AG10803 (cell line): ENCODE data around the gene NEGR1.

Source experiments
- DNase-seq: peaks from one replicate; pipeline ENCODE4 v3.0.0; 2010; ENCODE audit warnings: low read depth
- H3K4me3 ChIP-seq: 2 replicates; pipeline ENCODE4 v1.5.1; 2011; ENCODE audit warnings: mild to moderate bottlenecking, low read length, control low read depth
- TF ChIP-seq, protein P1 (sequence below): conservative IDR thresholded peaks from 2 replicates; pipeline ENCODE4 v1.5.1; 2011; ENCODE audit warnings: mild to moderate bottlenecking, low read length, control low read depth, inconsistent platforms

The NEGR1 gene

DNA sequence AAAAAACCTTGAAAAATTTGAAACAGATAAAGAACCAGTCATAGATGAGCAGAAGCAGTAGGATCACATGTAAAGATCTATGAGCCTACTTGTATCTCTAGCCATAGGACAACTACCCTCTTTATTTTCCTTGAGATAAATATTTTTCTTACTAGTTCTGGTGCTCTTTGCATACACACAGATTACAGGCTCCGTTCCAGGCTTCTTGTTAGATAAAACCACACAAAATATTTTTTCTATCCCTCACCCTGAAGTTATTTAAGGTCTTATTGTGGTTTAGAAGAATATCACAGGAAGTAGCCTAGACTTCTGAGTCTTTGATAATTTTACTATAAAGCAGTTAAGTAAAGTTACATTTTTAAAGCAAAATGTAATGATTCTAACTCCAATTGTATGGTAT, 512.2 kb downstream of the NEGR1 start:
- TF ChIP-seq, protein P1, sequence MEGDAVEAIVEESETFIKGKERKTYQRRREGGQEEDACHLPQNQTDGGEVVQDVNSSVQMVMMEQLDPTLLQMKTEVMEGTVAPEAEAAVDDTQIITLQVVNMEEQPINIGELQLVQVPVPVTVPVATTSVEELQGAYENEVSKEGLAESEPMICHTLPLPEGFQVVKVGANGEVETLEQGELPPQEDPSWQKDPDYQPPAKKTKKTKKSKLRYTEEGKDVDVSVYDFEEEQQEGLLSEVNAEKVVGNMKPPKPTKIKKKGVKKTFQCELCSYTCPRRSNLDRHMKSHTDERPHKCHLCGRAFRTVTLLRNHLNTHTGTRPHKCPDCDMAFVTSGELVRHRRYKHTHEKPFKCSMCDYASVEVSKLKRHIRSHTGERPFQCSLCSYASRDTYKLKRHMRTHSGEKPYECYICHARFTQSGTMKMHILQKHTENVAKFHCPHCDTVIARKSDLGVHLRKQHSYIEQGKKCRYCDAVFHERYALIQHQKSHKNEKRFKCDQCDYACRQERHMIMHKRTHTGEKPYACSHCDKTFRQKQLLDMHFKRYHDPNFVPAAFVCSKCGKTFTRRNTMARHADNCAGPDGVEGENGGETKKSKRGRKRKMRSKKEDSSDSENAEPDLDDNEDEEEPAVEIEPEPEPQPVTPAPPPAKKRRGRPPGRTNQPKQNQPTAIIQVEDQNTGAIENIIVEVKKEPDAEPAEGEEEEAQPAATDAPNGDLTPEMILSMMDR, result no peak
- H3K4me3 ChIP-seq, result no peak overlapping the region
- peak; percentile 85 for DNase-seq

DNA sequence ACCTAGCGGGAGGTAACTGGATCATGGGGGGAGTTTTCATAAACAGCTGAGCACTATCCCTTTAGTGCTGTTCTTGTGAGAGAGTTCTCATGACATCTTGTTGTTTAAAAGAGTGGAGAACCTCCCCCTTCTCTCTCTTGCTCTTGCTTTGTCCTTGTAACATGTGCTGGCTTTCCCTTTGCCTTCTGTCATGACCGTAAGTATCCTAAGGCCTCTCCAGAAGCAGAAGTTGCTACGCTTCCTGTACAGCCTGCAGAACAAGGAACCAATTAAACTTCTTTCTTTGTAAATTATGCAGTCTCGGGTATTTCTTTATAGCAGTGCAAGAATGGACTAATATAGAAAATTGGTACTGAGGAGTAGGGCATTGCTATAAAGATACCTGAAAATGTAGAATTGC, 515.6 kb downstream of the NEGR1 start:
- TF ChIP-seq, protein P1, result no peak
- no peak for DNase-seq
- no peak overlapping the region for H3K4me3 ChIP-seq

DNA sequence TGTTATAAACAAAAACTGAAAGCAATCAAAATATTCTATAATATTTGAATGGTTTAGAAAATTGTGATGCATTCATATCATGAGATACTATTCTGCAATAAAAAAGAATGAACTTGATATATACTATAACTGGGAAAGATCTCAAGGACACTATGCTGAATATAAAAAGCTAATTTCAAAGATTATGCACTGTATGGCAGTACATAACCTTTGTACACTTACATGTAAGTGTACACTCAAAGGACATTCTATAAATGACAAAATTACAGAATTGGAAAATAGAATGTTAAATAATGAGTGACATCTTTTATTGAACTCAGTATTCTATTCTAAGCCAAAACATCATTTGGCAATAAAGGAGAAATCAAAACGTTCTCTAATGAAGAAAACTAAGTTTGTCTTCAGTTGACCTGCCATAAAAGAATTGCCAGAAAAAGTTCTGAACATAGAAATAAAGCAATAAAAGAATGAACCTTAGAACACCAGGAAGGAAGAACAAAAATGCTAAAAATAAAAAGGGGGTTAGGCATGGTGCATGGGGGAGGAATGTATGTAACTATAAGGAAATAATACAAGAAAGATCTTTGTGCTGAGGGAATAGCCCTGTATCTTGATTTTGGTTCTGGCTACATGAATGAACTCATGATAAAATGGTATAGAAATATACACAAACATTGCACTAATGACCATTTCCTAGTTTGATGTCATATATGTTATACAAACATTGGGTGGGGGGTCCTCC, 519.7 kb downstream of the NEGR1 start:
- H3K4me3 ChIP-seq, result no peak overlapping the region
- TF ChIP-seq, protein P1, result no peak
- DNase-seq, result no peak

DNA sequence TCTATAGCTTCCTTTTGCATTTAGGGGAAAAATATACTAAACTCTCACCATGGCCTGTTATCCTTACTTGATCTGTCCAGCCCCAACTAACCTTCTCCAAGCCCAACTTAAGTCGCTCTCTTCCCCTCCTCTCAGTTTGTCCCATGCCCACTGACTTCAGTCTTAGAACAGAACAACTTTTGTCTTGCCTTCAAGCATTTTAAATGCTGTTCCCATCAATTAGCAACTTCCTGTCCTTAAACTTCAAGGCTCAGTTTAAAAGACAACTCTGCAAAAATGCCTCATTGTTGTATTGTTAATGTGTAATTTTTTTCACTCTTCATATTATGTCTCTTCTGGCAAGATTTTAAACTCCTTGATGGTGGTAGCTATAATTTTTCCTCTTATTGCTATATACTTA, 526.9 kb downstream of the NEGR1 start:
- H3K4me3 ChIP-seq, result no peak overlapping the region
- TF ChIP-seq, protein P1, result no peak
- DNase-seq, result no peak

DNA sequence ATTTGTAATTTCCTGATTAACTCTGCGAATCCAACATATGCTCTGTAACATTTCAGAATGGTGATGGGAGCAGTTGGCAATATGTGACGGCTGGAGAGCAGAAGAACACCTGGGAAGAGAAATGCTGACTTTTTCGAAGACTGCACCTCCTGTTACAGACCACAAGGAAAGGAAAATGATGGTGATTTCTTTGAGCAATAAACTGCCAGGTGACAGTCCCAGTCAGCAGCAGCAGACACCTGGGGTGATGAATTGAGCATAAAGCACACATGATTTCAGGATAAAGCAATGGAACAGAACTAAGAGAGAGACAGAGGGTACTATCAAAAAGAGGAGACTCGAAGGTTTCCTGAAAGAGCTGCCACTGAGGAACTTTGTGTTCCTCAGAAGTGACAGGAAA, 528.6 kb downstream of the NEGR1 start:
- no peak for DNase-seq
- H3K4me3 ChIP-seq, result no peak overlapping the region
- TF ChIP-seq, protein P1, result no peak

DNA sequence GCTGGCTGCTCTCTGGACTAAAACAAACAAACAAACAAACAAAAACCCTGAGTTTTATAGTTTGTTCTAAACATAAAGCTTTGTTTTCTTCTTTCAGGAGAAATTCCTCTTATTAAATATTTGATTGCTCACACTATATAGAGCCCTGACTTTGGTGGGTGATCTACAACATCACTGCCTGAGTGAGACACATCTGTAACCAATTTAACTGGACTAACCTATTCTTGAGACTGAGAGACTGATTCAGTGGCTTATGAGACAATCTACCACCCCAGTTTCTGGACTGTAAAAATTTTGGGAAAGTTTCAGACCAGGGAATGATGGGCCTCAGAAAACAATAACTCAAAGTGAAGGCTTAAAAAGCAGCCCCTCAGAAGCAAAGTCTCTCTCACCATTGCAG, 537.0 kb downstream of the NEGR1 start:
- DNase-seq, result peak; percentile 35
- TF ChIP-seq, protein P1, result no peak
- no peak overlapping the region for H3K4me3 ChIP-seq

DNA sequence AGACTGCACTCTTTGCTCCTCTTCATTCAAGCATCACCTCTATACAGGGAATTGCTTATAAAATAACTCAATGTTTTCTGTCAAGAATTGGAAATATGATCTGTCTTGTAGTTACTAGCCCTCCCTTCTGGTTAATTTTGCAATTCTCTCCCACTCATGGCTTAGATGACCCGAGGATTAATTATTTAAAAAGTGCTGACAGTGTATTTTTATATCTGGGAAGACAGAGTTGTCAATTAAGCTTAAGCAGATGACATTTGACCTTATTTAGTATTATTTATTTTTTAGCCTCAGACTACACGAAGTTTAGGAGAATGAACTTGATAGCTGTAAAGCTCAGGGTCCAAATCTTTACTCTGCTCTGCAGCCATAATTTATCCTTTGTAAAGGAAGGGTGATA, 538.5 kb downstream of the NEGR1 start:
- DNase-seq, result no peak
- TF ChIP-seq, protein P1, result no peak
- H3K4me3 ChIP-seq, result no peak overlapping the region
